Gastrocnemius medialis (tissue), 4 donors: Measurements from ENCODE around the gene GTF3C4.

Experiments
- POLR2A ChIP-seq, 2 donors: fragments of 450-650 bp; IDR thresholded peaks; one replicate each; pipeline ENCODE4 v1.6.1; 2017; ENCODE audit warnings: antibody characterized with exemption in 2 of 2, mild to moderate bottlenecking in 2 of 2, moderate library complexity in 2 of 2
- TF ChIP-seq, protein P1 (sequence below), 5 experiments: fragments of 450-650 bp in 3 of 5; fragments of 200-600 bp in 2 of 5; sonication (generic) in 2 of 5; IDR thresholded peaks in 4 of 5; conservative IDR thresholded peaks in 1 of 5; 1 replicate in 4 of 5; 2 replicates in 1 of 5; pipeline ENCODE4 v1.5.1; 2016 to 2019; ENCODE audit warnings: antibody characterized with exemption in 5 of 5, mild to moderate bottlenecking in 3 of 5, moderate library complexity in 3 of 5

DNA sequence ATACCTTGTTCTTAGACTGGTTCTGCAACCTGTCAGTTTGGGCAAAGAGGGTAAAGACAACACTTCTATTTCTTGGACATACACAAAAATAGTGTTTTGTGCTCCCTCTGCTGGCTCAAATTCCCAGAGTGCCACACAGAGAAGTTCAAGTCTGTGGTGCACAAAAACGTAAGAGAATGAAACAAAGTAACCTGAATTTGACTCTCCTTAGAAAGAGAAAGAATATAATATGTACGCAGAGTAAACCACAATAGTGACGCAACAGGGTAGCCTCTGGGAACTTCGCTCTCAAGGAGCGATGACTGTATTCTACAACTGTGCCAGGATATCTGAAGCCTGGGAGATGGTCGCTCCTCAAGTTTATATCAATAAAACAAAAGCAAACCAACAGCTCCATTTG, 19.0 kb upstream of the GTF3C4 start:
- TF ChIP-seq, protein P1, sequence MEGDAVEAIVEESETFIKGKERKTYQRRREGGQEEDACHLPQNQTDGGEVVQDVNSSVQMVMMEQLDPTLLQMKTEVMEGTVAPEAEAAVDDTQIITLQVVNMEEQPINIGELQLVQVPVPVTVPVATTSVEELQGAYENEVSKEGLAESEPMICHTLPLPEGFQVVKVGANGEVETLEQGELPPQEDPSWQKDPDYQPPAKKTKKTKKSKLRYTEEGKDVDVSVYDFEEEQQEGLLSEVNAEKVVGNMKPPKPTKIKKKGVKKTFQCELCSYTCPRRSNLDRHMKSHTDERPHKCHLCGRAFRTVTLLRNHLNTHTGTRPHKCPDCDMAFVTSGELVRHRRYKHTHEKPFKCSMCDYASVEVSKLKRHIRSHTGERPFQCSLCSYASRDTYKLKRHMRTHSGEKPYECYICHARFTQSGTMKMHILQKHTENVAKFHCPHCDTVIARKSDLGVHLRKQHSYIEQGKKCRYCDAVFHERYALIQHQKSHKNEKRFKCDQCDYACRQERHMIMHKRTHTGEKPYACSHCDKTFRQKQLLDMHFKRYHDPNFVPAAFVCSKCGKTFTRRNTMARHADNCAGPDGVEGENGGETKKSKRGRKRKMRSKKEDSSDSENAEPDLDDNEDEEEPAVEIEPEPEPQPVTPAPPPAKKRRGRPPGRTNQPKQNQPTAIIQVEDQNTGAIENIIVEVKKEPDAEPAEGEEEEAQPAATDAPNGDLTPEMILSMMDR (IDR thresholded peaks at IDR 0.05 in 4 of 5, conservative IDR thresholded peaks at IDR 0.05 in 1 of 5) = no peak
- TF ChIP-seq POLR2A (IDR thresholded peaks at IDR 0.05) = no peak
